A673 (cell line): Measurements from ENCODE around the gene FBLN5. TPM values are rescaled to one million over a fixed set of nuclear protein-coding genes. Genes with fewer than 3 reads are reported as not detected.

Experiments used
- Bru-seq: library from RNA; stranded (reverse); fragments of 400-500 nt; gene quantifications from one replicate; lab custom pipeline; 2021; lab: Mats Ljungman, UMichigan
- BruChase-seq, 2 experiments: library from RNA; stranded (reverse); fragments of 400-500 nt; gene quantifications; one replicate each; lab custom pipeline; 2021; lab: Mats Ljungman, UMichigan
- BruUV-seq: library from RNA; stranded (reverse); fragments of 400-500 nt; replicated peaks from 2 replicates; lab custom pipeline; 2021; lab: Mats Ljungman, UMichigan
- CTCF ChIA-PET: fragments of 300-600 bp; sonication (Branson Sonifier 250); formaldehyde crosslinking; loops from one replicate; lab custom pipeline; 2022; ENCODE audit warnings: antibody characterized with exemption; lab: Charles Lee
- POLR2A ChIA-PET: fragments of 300-600 bp; sonication (Branson Sonifier 250); formaldehyde crosslinking; loops from one replicate; lab custom pipeline; 2022; ENCODE audit warnings: antibody characterized with exemption; ENCODE audit not compliant: low non-redundant PET; lab: Charles Lee
- DNase-seq: peaks from one replicate; pipeline ENCODE4 v3.0.0-alpha.2; 2015; ENCODE audit warnings: low spot score
- H3K27ac ChIP-seq: fragments of 200-600 bp; sonication (generic); 2 replicates; pipeline ENCODE4 v1.5.1; 2016; ENCODE audit warnings: mixed run types, low read depth, mild to moderate bottlenecking, mixed read lengths, antibody characterized with exemption, low read length; ENCODE audit not compliant: poor library complexity, severe bottlenecking
- H3K27me3 ChIP-seq: fragments of 200-600 bp; sonication (generic); replicated peaks from 2 replicates; pipeline ENCODE4 v1.6.1; 2017; ENCODE audit warnings: mixed run types, low read depth, mild to moderate bottlenecking, mixed read lengths, antibody characterized with exemption, low read length; ENCODE audit not compliant: insufficient read depth, poor library complexity
- H3K36me3 ChIP-seq: fragments of 200-600 bp; sonication (generic); 2 replicates; pipeline ENCODE4 v1.6.1; 2016; ENCODE audit warnings: mixed run types, mild to moderate bottlenecking, mixed read lengths, antibody characterized with exemption, low read length; ENCODE audit not compliant: insufficient read depth, poor library complexity, severe bottlenecking
- H3K4me1 ChIP-seq: fragments of 200-600 bp; sonication (generic); 2 replicates; pipeline ENCODE4 v1.6.1; 2017; ENCODE audit warnings: mixed run types, mild to moderate bottlenecking, mixed read lengths, antibody characterized with exemption, low read length; ENCODE audit not compliant: insufficient read depth, poor library complexity, severe bottlenecking
- H3K4me3 ChIP-seq: fragments of 200-600 bp; sonication (generic); 2 replicates; pipeline ENCODE4 v1.5.1; 2016; ENCODE audit warnings: low read depth, mixed run types, mild to moderate bottlenecking, mixed read lengths, low read length; ENCODE audit not compliant: poor library complexity, severe bottlenecking
- H3K9me3 ChIP-seq: fragments of 200-600 bp; sonication (generic); 2 replicates; pipeline ENCODE4 v1.6.1; 2016; ENCODE audit warnings: mixed run types, low read depth, mild to moderate bottlenecking, mixed read lengths, antibody characterized with exemption, low read length; ENCODE audit not compliant: poor library complexity, severe bottlenecking
- CTCF ChIP-seq: fragments of 300-800, 200-600 bp; sonication (generic); conservative IDR thresholded peaks from 2 replicates; pipeline ENCODE4 v1.5.1; 2017; ENCODE audit warnings: low read depth, mild to moderate bottlenecking, antibody characterized with exemption, low read length, moderate library complexity, mixed read lengths
- EZH2 ChIP-seq: fragments of 200-600 bp; sonication (generic); IDR thresholded peaks from 2 replicates; pipeline ENCODE4 v1.6.1; 2017; ENCODE audit warnings: borderline replicate concordance, low read depth, mild to moderate bottlenecking, mixed read lengths, antibody characterized with exemption, low read length; ENCODE audit not compliant: poor library complexity, severe bottlenecking
- intact Hi-C: fragments of 100-400 bp; cut with micrococcal nuclease; formaldehyde crosslinking; loops from one replicate; pipeline ENCODE4 v1.10.0; 2022; ENCODE audit not compliant: unreplicated experiment
- long read RNA-seq: library from polyadenylated mRNA; stranded (forward); transcript quantifications from one replicate; pipeline ENCODE4 v2.0.0, GENCODE V29; 2022
- total RNA-seq: library from RNA; stranded (reverse); gene quantifications from 2 replicates; pipeline ENCODE4 v1.2.3, GENCODE V29; 2021

Gene FBLN5
- total RNA-seq (10.7 and 15.7 TPM in 2 replicates), Bru-seq, nascent RNA (percentile 45 among the genes with signal in this experiment), BruChase-seq, experiment 1, labeled RNA remaining after a 2-hour chase (percentile 47 among the genes with signal in this experiment), BruChase-seq, experiment 2, labeled RNA remaining after a 6-hour chase (percentile 47 among the genes with signal in this experiment)
- long read RNA-seq, transcript FBLN5-202 (11 exons, 2,123 nt) = major isoform, 24 of 29 reads
- long read RNA-seq, partial matches to known transcripts = 0 of 29 reads
- long read RNA-seq, other reads (novel, unspliced or antisense) = 4 of 29 reads

- no peak for TF ChIP-seq EZH2
- TF ChIP-seq CTCF = no peak
- H3K36me3 ChIP-seq = no peaks in the 10 kb centered on the region
- peaks cover 13% of the 10 kb centered on the region for H3K4me1 ChIP-seq
- ChIA-PET CTCF (no interaction called here), POLR2A (interaction anchor here (0.6 kb wide), 2 partner anchors 441 to 740 kb away, joined by 3 read pairs; no protein-coding TSS in a partner anchor)
- H3K9me3 ChIP-seq = no peaks in the 10 kb centered on the region
- intact Hi-C loops = no loop called here
- peak within 1 kb of the TSS; percentile 59 for H3K4me3 ChIP-seq
- peak within 1 kb of the TSS; percentile 45 for H3K27ac ChIP-seq
- BruUV-seq = no TSS peak
- peak; percentile 67 for DNase-seq
- H3K27me3 ChIP-seq = peaks cover 11% of the 10 kb centered on the region
Measured at GRCh38 chr14:91947475-91948184, at the start of gene FBLN5. TSS of gene FBLN5 (minus strand) at chr14:91947694. CDS start at chr14:91947229, 465 bp downstream.

GRCh38 chr14:91996948-91997371 is 49.5 kb upstream of the FBLN5 start:
- Histone ChIP-seq H3K27ac (no peak overlapping the region), H3K27me3 (no peaks in the 10 kb centered on the region), H3K36me3 (peaks cover 17% of the 10 kb centered on the region), H3K4me1 (peaks cover 22% of the 10 kb centered on the region), H3K9me3 (no peaks in the 10 kb centered on the region), H3K4me3 (no peak overlapping the region)
- BruUV-seq = no TSS peak
- intact Hi-C loops = loop anchor here (10.0 kb wide), 2 partner anchors 342 to 502 kb away; no protein-coding TSS in a partner anchor
- CTCF ChIA-PET = interaction anchor here (0.6 to 1.2 kb wide), 3 partner anchors 44 to 109 kb away, joined by 3 to 5 read pairs (median 4); partner anchors contain the start of gene ATXN3
- TF ChIP-seq CTCF = peak; percentile 76
- no peak for TF ChIP-seq EZH2
- POLR2A ChIA-PET = no interaction called here
- DNase-seq = peak; percentile 92

- H3K27me3 ChIP-seq = no peaks in the 10 kb centered on the region
- H3K9me3 ChIP-seq = no peaks in the 10 kb centered on the region
- no peak overlapping the region for H3K27ac ChIP-seq
- ChIA-PET POLR2A (no interaction called here), CTCF (no interaction called here)
- intact Hi-C loops = no loop called here
- no peak overlapping the region for H3K4me3 ChIP-seq
- DNase-seq = no peak
- TF ChIP-seq CTCF (no peak), EZH2 (no peak)
- no TSS peak for BruUV-seq
- H3K4me1 ChIP-seq = no peaks in the 10 kb centered on the region
- H3K36me3 ChIP-seq = peaks cover 25% of the 10 kb centered on the region
Measured at GRCh38 chr14:91987192-91987591, 39.7 kb upstream of the FBLN5 start.
